ENCODE data around the gene COG3. TPM values are rescaled to one million over a fixed set of nuclear protein-coding genes. Genes with fewer than 3 reads are reported as not detected.

Gene COG3
- total RNA-seq, 1 experiment from 2014 or later = 17.6 TPM

DNA sequence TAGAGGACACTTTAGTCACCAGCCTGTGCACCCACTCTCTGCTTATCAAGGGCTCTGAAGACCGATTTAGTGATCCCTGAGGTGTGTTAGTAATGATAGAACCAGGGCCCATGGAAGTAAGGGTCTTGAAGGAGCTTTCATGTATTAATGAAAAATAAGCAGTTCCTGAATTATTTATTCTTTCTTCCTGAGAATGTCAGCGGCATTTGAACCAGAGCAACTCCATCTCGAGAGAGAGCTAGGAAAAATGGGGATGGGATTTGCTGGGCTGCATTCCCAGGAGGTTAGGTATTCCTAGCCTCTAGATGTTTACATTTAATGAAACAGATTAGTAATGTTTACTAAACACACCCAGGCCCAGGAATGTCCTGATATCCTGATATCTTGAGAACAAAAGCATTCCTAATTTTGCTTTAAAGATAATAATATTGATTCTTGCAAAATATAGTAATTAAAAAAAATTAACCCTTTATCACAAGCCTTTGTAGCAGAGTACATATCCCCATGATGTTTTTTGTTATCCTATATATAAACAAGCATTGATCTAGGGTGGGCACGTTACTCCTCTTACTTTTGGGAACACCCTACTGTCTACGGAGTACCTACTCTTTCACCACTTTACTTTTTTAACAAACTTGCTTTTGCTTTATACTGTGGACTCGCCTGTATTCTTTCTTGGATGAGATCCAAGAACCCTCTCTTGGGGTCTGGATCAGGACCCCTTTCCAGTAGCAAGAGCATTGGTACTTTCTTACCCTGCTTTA is 63.1 kb downstream of the COG3 start:
- ATAC-seq (no peak), DNase-seq (ENCODE audit: low read depth, low spot score) (no peak)
- Histone ChIP-seq H3K9me2 (ENCODE audit: insufficient read depth) (no peaks in the 10 kb centered on the region), H3K4me1 (ENCODE audit: control insufficient read depth in 1 of 2, insufficient read depth in 2 of 2, low read length in 2 of 2) (no peaks in the 10 kb centered on the region), H4K20me1 (ENCODE audit: insufficient read depth) (no peaks in the 10 kb centered on the region), H3K9ac (ENCODE audit: low read length) (no peak overlapping the region), H3K4me2 (ENCODE audit: low read length) (no peak overlapping the region), H3K27me3 (ENCODE audit: insufficient read depth, low read length) (no peaks in the 10 kb centered on the region), H3K9me3 (ENCODE audit: control insufficient read depth in 1 of 2, insufficient read depth in 1 of 2, low read depth in 1 of 2, low read length in 2 of 2) (no peaks in the 10 kb centered on the region), H3K79me2 (ENCODE audit: insufficient read depth, low read length) (no peaks in the 10 kb centered on the region), H2AFZ (ENCODE audit: low read depth, low read length, poor library complexity, severe bottlenecking) (no peak overlapping the region), H3K4me3 (replicated peaks in 1 of 2; ENCODE audit: low read depth in 1 of 2, low read length in 2 of 2) (no peak overlapping the region), H3K36me3 (ENCODE audit: control insufficient read depth in 1 of 2, insufficient read depth in 2 of 2, low read length in 2 of 2) (peaks cover 6 to 17% of the 10 kb centered on the region in 2 experiments; a peak in 2 of 4 replicates), H3K27ac (ENCODE audit: low read depth, low read length) (no peak overlapping the region)
- no TSS peak for BruUV-seq (replicated peaks)
- POLR2A ChIA-PET = interaction anchor here (0.6 kb wide), 1 partner anchor 183 kb away, joined by 3 read pairs; no protein-coding TSS in a partner anchor
- intact Hi-C loops (cut with micrococcal nuclease) = no loop called here
- CTCF ChIA-PET = interaction anchor here (1.3 kb wide), 1 partner anchor 17 kb away, joined by 3 read pairs; no protein-coding TSS in a partner anchor
- TF ChIP-seq ZNF274 (IDR thresholded peaks at IDR 0.05; ENCODE audit: low read depth, low read length) (no peak), RAD21 (IDR thresholded peaks at IDR 0.05; ENCODE audit: low read depth) (no peak), MAX (IDR thresholded peaks at IDR 0.05) (no peak), CBX3 (IDR thresholded peaks at IDR 0.05; ENCODE audit: low read depth) (no peak), CTCF (IDR thresholded peaks at IDR 0.05 in 2 of 3, conservative IDR thresholded peaks at IDR 0.05 in 1 of 3; ENCODE audit: borderline replicate concordance in 1 of 3, insufficient read depth in 1 of 3, low read depth in 2 of 3, low read length in 2 of 3) (no peak), JUND (IDR thresholded peaks at IDR 0.05) (no peak), TCF7L2 (IDR thresholded peaks at IDR 0.05; ENCODE audit: borderline replicate concordance, extremely low read depth, insufficient read depth, insufficient read length) (no peak), POLR2A (IDR thresholded peaks at IDR 0.05; ENCODE audit: borderline replicate concordance, extremely low read depth, insufficient read depth, insufficient read length) (no peak), SP1 (IDR thresholded peaks at IDR 0.05; ENCODE audit: low read depth) (no peak)
- RAD21 ChIA-PET (ENCODE audit: low non-redundant PET in 1 of 2, low total read pairs in 2 of 2, uncharacterized antibody in 2 of 2, unreplicated experiment in 2 of 2) = no interaction called here
